Right cardiac atrium (tissue), 5 donors: ENCODE data around the gene SSPN. TPM values are rescaled to one million over a fixed set of nuclear protein-coding genes. Genes with fewer than 3 reads are reported as not detected.

Experiments used
- polyA plus RNA-seq: library from polyadenylated mRNA; stranded (reverse); fragments of 200-250 nt; gene quantifications from one replicate; pipeline ENCODE4 v1.2.3, GENCODE V29; 2013
- total RNA-seq, 4 donors: library from RNA; stranded (reverse); fragmentation: NEBNext Ultra II Directional; extraction: Animal tissue kit (Norgen Biotek cat#: 25700); gene quantifications; one replicate each; pipeline ENCODE4 v1.2.1, GENCODE V29; 2021
- donor health status: healthy with polysubstance abuse.
- donor health status: DM: no; HTN: yes; CAD: no.
- donor health status: DM: no; HTN: no; CAD: no.
- donor health status: DM: no; HTN: yes; CAD: no; lungs with severe emphysema.
- donor health status: DM: yes; HTN: yes; CAD: no.

SSPN gene
- total and polyA plus RNA-seq, 5 donors = 21.5 to 109 (median 88.5) TPM

Other genes starting within 250 kb of the SSPN start
- gene RASSF8, start 236.9 kb upstream of the SSPN start, total RNA-seq = 10 to 100 TPM; 62.1 to 94.6 (median 79.5) TPM
- gene RASSF8, start 236.9 kb upstream of the SSPN start, polyA plus RNA-seq = 13.0 TPM
- gene BHLHE41, start 70.5 kb upstream of the SSPN start, total RNA-seq = 10 to 100 TPM; 10.6 to 47.2 (median 31.2) TPM
- 9.1 TPM for gene BHLHE41, start 70.5 kb upstream of the SSPN start, polyA plus RNA-seq